Measurements from ENCODE around the gene CAV1.

CAV1 gene

DNA sequence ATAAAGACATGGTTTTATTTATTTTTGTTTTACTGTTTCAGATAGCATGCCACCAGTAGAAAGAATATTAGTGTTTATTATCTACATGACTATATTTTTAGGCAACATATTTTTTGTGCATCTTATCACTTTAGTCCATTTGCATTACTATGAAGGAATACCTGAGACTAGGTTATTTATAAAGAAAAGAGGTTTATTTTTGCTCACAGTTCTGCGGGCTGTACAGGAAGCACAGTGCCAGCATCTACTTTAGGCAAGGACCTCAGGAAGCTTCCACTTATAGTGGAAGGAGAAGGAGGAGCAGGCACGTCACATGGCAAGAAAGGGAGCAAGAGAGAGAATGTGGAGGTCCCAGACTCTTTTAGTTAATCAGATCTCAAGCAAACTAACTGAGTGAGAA, 19.6 kb upstream of the CAV1 start:
- TF ChIP-seq CTCF (IDR thresholded peaks at IDR 0.05; ENCODE audit: low read depth, low read length, missing control alignments): no peak
- H3K4me3 ChIP-seq (replicated peaks; ENCODE audit: low read depth, low read length): no peak overlapping the region
- no peak for DNase-seq (ENCODE audit: extremely low read depth, low read depth)

DNA sequence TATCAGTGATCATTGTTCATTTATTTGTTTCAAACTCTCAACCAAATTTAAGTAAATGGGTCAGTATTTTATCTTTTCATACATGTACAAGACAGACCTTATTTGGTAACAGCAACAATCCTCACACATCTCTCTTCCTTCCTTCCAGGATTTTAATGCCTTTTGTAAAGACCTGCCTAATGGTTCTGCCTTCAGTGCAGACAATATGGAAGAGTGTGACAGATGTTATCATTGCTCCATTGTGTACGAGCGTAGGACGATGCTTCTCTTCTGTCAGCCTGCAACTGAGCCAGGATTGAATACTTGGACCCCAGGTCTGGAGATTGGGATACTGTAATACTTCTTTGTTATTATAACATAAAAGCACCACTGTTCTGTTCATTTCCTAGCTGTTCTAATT, 19.0 kb upstream of the CAV1 start:
- no peak for DNase-seq (ENCODE audit: extremely low read depth, low read depth)
- no peak overlapping the region for H3K4me3 ChIP-seq (replicated peaks; ENCODE audit: low read depth, low read length)
- TF ChIP-seq CTCF (IDR thresholded peaks at IDR 0.05; ENCODE audit: low read depth, low read length, missing control alignments): no peak

DNA sequence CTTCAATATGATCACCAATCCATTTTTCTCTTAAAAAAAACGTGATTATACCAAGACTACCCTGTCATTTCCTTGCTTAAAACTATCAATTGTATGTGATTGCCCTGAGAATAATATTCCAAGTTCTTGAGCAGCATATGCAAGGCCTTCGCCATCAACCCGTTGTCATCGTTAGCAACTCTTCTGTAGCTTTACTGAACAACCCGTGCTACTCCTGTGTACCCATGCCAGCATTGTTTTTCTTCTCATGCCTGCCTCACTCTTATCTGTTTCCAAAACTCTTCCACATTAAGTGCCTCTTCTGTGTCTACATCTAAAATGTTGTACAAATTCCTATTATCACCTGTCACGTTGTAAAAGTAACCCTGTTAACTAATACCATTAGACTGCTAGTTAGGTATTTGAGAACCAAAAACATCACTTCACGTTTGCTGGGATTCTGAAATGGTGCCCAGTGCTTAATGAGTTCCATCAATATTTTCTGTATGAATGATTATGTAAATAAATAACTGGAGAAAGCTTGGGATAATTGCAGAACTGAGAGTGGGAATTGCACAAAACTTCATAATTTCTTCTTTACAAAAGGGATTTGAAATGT, 14.8 kb upstream of the CAV1 start:
- no peak for DNase-seq (ENCODE audit: extremely low read depth, low read depth)
- TF ChIP-seq CTCF (IDR thresholded peaks at IDR 0.05; ENCODE audit: low read depth, low read length, missing control alignments): no peak
- no peak overlapping the region for H3K4me3 ChIP-seq (replicated peaks; ENCODE audit: low read depth, low read length)

GRCh38 chr7:116510795-116511194, 14.0 kb upstream of the CAV1 start:
- TF ChIP-seq CTCF (IDR thresholded peaks at IDR 0.05; ENCODE audit: low read depth, low read length, missing control alignments): no peak
- H3K4me3 ChIP-seq (replicated peaks; ENCODE audit: low read depth, low read length): no peak overlapping the region
- DNase-seq (ENCODE audit: extremely low read depth, low read depth): no peak

DNA sequence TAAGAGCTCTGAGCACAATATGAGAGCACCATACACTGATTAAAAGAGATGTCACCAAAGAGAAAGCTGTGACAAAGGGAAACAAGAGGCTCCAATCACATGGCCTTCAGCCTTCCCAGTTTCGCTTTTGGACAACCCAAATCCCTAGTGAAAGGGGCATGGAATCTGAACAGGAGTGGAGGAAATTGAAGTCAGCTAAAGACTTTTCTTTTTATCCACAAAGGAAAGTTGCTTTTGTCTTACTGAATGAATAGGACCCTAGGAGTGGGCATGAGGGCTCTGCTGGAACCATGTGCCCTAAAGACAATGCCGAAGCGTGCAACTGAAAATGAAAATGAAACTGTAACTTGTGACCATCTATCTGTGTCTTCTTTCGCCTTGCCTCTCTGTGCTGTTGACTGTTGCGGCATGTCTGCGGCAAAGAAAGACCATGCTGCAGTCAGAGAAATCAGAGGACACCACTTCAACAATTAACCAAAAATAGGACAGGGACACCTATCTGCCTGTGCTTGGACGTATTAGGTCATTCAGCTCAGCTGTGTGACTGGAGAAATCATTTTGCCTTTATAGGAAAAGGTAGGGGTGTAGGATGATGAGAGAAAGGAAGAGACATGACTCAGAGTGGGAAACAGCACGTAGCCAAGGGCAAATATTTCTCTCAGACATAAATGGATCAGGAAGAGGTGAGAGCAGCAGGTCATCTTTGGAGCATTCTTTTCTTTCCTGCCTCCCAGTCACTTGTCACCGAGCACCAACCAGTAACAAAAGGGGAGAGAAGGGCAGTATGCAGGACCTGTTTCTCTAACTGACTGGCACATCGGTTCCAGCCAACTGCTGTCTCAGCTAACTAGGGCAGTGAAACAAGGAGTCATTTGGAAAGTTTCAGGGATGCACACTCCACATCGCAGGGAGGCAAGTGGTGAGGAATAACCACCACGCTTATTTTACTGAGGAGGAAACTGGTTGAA, 13.0 kb upstream of the CAV1 start:
- DNase-seq (ENCODE audit: extremely low read depth, low read depth): no peak
- no peak for TF ChIP-seq CTCF (IDR thresholded peaks at IDR 0.05; ENCODE audit: low read depth, low read length, missing control alignments)
- H3K4me3 ChIP-seq (replicated peaks; ENCODE audit: low read depth, low read length): peak overlapping the region; percentile 16

DNA sequence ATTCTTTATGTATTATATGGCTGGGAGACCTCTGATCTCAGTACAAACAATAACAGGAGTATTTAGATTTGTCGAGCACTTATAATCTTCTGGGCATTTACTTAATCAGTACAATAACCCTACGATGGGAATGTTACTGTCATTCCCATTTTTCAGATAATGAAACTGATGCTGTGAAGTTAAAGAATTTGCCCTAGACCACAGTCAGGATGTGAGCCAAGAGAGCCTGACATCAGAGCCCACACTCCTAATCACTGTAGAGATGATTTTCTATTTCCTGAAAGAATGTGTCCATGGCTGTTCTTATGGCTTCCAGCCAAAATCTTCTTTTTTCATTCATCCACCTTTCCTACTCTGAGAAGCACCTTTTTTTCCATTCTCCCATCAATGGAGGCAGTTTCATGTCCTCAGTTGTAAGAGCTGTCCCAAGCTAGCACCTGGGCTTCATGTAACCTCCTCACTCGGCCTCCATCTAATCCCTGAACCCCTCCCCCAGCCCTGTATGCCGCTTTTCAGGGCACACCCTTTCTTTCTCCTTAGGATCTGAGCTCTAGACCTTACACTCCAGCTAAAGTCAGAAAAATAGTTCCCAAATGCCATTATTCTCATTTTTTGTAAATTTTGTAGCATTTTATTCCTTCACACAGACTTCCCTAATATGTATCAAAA, 12.2 kb upstream of the CAV1 start:
- peak overlapping the region; percentile 16; the same call in 1 of the 2 replicates for H3K4me3 ChIP-seq (replicated peaks; ENCODE audit: low read depth, low read length)
- TF ChIP-seq CTCF (IDR thresholded peaks at IDR 0.05; ENCODE audit: low read depth, low read length, missing control alignments): no peak
- no peak for DNase-seq (ENCODE audit: extremely low read depth, low read depth)

Data from HFF-Myc (cell line).